COR-L47 (cell line): ENCODE data around the gene CAPZA1.

Source experiments
- DNase-seq: peaks from one replicate; lab custom pipeline; 2025; lab: John Stamatoyannopoulos, UW

The CAPZA1 gene

DNA sequence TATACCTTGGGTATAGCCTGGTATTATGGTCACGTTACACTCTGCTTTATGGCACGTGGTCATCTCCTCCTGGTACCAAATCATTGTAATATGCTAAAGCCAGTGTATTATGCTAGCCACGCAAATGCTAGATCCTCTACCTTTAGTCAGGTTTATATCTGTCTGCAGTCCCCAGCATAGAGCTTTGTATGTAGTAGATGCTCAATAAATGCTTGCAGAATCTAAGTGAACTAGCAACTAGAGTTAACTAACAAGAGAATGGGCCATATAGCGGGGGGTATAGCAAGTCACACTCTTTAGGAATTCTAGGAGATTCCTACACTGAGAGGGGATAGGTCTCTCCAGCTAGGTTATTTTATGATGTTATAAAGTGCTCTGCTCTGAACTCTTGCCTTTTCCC is 57.9 kb downstream of the CAPZA1 start:
- DNase-seq = no peak

DNA sequence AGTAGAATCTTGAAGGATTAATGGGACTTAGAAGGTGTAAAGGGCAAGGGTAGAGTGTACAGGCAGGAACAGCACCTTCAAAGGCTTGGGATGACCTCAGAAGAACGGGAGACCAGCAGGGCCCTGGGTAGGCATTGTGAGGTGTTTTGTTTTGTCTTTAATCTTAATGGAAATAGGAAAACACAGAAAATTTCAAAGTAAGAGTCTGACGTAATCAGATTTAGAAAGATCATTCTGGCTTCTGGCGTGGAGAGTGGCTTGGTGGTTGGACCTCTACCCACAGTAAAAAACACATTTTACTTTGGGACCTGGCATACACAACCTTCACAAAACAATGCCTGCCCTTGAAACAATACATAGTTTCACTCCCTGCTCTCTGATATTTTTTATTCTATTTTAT is 59.0 kb downstream of the CAPZA1 start:
- DNase-seq = no peak

DNA sequence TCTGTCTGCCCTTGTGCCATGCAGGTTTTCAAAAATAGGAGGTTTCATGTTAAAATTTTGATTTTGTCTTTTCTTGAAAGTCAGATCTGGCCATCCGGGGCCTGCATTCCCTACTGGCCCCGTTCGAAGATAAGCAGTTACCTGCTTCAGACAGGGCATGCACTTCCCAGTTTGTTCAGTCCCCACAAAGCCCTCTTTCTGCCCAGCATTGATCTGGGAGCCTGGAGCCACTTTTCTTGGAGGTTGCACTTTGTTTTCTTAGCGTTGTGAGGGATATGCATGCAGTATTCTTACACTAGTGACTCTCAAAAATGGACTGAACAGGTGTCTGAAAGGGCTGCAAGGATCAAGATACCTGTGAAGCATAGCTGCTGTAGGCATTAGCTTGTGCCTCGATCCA is 66.3 kb downstream of the CAPZA1 start:
- DNase-seq = no peak

DNA sequence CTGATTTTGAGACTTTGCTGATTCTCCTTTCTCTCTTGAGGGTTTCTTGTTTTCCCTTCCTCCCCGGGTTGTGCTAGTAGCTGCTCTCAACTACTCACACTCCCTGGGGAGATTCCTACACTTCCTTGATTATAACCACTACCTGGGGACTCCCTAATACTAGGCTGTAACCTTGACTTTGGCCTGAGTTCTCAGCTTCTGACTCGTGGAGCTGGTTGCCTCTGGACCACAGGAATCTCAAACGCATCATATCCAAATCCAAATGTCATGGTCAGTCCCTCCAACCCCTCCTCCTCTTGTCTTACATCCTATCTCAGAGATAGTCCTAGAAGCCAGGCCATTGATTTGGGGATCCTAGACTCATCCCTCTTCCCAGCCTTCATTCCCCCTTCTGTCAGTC is 66.8 kb downstream of the CAPZA1 start:
- DNase-seq = no peak

DNA sequence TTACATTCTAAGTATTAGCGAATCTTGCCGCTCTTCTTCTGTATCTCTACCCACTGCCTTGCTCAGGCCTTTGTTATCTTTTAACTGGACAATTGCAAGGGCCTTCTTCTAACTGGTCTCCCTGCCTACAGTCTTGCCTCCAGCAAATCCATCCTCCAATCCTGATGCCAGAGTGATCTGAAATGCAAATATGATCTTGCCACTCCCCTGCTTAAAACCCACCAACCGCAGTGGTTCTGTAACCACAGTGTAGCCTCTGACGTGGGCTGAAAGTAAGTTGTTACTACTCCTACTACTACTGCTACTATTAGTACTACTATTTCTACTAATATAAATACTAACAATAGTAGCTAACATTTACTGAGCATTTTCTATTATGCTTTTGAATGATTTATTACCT is 67.2 kb downstream of the CAPZA1 start:
- DNase-seq = no peak

DNA sequence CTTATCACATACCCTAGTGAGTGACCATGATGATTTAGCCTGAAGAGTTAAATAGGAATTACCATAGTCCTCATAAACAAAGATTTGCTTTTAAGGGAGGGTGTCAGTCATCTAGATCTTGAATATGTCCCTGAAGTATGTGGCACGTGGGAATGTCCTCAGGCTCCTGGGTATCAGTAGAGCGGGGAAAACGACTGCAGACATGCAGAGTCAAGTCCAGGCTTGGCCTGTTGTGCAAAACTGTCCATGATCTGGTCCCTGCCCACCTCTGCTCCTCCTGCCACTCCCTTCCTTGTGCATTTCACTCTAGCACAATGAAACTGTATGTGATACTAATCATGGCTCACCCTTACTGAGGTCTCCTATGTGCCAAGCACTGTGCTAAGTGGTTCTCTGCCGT is 67.7 kb downstream of the CAPZA1 start:
- no peak for DNase-seq

DNA sequence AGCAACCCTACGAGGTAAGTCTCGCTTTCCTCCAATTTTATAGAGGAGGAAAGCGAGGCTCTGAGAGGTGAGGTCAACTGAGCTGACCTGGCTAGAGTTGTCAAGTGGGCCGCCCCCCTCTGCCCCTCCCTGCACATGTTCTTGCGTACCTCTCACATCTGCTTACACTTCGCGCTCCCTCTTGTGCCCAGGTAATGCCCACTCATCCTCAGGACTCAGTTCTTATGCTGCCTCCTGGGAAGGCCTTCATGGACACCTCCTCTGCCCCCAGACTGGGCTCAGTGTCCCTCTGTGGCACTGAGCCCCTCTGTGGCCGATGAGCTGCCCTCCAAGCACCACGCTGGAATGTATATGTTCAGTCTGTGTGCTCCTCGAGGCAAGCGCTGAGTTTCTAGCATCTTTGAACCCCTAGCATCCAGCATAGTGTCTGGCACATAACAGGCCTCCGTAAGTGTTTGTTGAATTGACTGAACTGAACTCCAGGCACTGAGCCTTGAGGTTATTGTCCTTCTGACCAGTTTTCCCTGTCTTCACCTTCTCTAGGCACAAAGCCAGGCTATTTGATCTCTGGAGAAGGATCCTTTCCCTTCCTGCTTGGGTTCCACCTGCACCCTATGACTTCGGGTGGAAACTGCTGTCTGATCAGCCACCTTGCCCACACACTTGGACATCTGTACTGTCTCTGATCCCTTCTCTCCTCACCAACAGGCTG is 68.3 kb downstream of the CAPZA1 start:
- no peak for DNase-seq

DNA sequence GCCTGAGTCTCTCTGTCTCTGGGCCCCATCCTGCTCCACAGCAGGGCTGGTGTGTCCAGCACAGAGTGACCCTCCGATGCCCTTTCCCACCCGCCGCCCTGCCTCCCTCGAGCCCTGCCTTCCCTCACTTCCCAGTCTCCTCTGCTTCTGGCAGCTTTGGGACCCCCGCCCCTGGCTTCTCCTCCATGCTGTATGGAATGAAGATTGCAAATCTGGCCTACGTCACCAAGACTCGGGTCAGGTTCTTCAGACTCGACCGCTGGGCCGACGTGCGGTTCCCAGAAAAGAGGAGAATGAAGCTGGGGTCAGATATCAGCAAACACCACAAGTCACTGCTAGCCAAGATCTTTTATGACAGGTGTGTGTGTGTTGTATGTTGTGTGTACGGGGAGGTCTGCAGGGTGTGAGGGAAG is 69.2 kb downstream of the CAPZA1 start:
- DNase-seq = no peak

DNA sequence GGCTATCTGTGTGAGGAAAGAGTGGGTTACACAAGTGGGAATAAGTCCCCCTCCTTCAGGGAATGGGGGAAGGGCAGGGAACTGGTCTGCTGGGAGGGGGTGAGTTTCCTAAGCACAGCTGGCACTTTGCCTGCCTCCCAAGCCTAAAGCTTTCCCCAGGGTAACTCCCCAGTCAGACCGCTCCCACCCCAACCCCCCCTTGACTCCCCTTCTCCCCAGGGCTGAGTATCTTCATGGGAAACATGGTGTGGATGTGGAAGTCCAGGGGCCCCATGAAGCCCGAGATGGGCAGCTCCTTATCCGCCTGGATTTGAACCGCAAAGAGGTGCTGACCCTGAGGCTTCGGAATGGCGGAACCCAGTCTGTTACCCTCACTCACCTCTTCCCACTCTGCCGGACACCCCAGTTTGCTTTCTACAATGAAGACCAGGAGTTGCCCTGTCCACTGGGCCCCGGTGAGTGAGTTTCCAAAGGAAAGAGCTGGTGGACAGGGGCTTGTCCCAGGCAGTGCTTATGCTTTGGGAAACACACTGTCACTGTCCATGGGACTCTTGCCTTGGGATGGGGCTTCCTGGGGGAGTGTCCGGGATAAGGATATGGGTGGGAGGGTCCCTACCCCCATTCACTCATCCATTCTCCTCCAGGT is 69.7 kb downstream of the CAPZA1 start:
- DNase-seq = no peak

DNA sequence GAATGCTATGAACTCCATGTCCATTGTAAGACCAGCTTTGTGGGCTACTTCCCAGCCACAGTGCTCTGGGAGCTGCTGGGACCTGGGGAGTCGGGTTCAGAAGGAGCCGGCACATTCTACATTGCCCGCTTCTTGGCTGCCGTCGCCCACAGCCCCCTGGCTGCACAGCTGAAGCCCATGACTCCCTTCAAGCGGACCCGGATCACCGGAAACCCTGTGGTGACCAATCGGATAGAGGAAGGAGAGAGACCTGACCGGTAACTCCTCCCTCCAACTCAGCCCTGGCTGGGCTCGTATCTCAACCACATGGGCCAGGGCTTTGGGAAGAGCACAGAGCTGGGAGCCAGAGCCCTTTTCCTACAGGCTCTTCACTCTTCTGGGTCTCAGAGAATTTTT is 70.2 kb downstream of the CAPZA1 start:
- DNase-seq = no peak

DNA sequence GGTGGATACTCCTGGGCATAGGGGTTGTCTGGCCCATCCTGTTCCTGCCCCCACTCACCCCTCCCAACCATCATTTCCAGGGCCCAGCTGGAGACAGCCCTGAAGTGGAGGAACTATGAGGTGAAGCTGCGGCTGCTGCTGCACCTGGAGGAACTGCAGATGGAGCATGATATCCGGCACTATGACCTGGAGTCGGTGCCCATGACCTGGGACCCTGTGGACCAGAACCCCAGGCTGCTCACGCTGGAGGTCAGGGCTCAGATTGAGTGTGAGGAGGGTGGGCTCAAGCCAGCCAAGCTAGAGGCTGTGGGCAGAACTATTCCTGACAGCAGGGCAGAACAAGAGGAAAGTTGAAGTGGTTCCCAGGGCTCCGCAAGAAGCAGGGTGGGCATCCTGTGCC is 73.0 kb downstream of the CAPZA1 start:
- DNase-seq = no peak

DNA sequence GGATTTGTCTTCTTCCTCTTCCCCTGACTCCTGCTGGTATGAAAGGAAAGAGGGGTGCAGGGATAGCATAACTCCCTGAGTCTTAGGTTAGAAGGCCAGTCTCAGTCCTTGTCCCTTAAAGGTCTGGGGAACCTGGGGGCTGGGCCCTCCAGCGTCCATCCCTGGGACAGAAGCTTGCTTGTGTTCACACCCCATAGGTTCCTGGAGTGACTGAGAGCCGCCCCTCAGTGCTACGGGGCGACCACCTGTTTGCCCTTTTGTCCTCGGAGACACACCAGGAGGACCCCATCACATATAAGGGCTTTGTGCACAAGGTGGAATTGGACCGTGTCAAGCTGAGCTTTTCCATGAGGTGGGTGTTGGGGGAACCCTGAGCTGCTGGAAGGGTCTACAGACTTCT is 74.2 kb downstream of the CAPZA1 start:
- DNase-seq = no peak

DNA sequence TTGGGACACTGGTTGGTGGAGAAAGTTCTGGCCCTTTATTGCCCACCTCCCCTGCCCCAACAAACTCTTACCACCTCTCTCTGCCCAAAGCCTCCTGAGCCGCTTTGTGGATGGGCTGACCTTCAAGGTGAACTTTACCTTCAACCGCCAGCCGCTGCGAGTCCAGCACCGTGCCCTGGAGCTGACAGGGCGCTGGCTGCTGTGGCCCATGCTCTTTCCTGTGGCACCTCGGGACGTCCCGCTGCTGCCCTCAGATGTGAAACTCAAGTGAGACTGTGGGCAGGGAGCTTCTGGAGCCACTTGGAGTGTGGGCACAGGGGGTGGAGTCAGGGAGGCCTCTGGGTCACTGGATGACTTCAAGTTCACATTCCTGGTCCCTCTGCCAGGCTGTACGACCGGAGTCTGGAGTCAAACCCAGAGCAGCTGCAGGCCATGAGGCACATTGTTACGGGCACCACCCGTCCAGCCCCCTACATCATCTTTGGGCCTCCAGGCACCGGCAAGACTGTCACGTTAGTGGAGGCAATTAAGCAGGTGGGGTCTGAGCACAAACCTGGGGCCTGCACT is 74.8 kb downstream of the CAPZA1 start:
- DNase-seq = no peak

DNA sequence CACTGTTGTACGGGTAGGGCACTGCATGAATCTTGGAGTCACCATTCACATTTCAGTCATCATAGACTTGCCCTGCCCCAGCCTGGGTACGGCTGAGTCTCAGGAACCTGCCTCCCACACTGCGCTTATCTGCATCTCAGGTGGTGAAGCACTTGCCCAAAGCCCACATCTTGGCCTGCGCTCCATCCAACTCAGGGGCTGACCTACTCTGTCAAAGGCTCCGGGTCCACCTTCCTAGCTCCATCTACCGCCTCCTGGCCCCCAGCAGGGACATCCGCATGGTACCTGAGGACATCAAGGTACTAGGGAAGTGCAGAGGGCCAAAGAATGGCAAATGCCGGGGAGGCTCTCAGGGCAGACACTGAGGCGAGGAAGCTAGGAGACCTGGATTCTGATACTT is 75.6 kb downstream of the CAPZA1 start:
- DNase-seq = no peak

DNA sequence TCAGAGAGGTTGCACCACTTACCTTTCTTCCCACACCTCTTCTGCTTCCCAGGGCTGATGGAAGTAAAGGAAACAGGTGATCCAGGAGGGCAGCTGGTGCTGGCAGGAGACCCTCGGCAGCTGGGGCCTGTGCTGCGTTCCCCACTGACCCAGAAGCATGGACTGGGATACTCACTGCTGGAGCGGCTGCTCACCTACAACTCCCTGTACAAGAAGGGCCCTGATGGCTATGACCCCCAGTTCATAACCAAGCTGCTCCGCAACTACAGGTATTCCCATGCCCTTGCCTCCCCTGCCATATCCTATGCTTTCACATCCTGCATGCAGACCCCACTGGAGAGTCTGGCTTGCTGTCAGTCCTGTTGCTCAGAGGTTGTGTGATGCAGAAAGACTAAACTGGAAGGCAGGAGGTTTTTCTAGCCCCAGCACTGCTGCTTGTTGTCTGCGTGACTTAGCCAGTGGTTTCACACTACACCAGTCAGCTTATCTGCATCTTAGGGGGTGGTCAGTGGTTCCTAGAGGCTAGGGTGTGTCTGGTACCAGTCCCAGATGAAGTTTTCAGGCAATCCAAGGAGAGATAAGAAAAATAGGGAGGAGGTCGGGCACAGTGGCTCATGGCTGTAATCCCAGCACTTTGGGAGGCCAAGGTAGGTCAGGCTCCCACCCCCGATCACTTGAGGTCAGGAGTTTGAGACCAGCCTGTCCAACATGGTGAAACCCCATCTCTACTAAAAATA is 77.1 kb downstream of the CAPZA1 start:
- no peak for DNase-seq

DNA sequence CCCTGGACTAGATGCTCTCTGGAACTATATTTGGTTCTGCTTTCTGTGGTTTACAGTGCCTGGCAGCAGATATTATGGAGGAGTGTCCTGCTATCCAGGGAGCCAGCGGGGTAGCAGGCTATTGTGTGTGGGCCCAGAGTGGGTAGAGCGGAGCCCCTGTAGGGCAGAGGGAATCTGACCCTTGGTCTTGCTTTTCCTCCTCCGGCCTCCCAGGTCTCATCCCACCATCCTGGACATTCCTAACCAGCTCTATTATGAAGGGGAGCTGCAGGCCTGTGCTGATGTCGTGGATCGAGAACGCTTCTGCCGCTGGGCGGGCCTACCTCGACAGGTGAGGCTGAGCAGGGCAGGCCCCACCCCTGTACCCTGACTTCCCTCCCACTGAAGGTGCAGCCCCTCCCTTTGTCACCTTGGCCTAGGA is 78.2 kb downstream of the CAPZA1 start:
- no peak for DNase-seq

DNA sequence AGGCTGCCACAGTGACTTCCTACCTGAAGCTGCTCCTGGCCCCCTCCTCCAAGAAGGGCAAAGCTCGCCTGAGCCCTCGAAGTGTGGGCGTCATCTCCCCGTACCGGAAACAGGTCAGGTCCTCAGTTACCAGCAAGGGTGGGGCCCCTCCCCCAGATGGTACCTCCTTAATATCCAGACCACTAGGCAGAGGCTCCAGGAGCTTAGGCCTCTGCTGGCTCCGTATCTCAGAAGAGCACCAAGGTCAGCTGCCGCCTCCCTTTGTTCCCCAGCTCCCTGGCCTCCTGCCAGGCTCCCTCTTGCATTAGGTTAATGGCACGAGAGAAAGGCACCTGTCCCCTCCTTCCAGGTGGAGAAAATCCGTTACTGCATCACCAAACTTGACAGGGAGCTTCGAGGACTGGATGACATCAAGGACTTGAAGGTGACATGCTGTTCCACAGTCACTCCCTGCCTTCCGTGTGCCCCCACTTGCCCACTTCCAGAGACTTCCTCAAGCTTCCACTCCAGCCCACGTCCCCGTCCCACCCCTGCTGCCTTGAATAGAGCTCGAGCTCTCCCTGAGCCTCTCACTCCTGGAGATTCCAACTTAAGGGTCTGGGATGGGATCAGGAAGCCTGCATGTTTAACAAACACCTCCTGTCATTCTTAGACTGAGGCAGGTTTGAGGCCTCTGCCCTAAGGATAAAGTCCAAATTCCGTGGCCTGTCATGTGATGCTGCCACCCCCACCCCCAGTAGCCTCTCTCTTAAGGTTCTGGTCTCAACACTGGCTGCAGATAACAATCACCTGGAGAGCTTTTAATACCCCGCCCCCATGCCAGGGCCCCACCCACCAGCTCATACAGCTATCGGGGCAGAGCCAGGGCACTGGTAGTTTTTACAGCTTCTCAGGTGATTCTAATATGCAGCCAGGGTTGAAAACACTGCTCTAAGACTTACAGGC is 79.0 kb downstream of the CAPZA1 start:
- DNase-seq = peak; percentile 69

DNA sequence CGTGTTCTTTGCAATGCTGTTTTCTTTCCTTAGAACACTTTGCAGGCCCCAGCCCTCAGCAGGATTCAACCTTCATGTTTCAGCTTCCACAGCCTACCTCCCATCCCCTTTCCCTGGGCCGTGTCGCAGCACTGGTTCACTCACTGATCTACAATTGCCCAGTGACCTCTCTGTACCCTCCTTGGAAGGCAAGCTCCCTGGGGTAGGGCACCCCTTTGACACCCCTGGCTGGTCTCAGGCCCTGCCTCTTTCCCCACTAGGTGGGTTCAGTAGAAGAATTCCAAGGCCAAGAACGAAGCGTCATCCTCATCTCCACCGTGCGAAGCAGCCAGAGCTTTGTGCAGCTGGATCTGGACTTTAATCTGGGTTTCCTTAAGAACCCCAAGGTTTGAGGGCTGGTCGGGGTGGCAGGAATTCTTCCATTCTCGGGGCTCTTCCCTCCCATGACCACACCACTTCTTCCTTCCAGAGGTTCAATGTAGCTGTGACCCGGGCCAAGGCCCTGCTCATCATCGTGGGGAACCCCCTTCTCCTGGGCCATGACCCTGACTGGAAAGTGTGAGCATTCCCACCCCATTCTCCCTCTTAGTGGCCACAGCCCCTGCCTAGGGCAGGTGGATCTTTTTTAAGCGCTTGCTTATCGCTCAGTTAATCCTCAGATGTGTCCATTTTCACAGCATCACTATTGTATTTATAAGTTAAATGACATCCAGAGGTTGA is 80.0 kb downstream of the CAPZA1 start:
- DNase-seq = no peak

DNA sequence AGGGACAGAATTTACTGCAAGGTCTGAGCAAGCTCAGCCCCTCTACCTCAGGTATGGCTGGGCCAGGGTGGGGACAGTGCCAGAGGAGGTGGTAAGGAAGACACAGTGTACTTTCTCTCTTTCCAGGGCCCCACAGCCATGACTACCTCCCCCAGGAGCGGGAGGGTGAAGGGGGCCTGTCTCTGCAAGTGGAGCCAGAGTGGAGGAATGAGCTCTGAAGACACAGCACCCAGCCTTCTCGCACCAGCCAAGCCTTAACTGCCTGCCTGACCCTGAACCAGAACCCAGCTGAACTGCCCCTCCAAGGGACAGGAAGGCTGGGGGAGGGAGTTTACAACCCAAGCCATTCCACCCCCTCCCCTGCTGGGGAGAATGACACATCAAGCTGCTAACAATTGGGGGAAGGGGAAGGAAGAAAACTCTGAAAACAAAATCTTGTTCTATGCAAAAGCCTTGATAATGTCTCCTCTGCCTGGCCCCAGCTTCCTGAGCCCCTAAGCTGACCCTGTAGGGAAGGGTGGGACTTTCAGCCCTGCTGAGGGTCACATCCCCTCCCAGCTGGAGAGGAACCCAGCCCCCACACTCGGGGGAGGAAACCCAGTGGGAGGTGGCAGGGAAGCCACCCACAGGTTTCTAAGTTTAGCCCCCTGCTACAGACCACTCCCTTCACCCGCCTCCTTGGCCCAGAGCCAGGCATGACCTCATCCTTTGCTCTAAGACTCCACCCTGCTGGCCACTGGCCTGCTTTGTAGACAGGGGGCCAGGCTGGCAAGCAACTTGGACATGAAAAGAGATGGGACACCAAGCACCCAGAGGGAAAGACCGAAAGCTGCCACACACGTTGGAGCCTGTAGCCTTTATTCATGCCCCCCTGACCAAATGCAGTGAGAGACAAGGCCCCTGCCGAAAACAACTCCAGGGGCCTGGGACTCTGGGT is 80.9 kb downstream of the CAPZA1 start:
- peak; percentile 78 for DNase-seq
